GM15510 (cell line): ENCODE results near the gene WDR86.

Experiments used
- POLR2A ChIP-seq: IDR thresholded peaks from 3 replicates; pipeline ENCODE4 v1.6.1; 2011; ENCODE audit warnings: borderline replicate concordance; ENCODE audit not compliant: insufficient read length; ENCODE audit errors: extremely low read depth

WDR86 gene

GRCh38 chr7:151385626-151386300, 24.1 kb downstream of the WDR86 start:
- no peak for TF ChIP-seq POLR2A

GRCh38 chr7:151384776-151385625, 24.8 kb downstream of the WDR86 start:
- no peak for TF ChIP-seq POLR2A

GRCh38 chr7:151384352-151384697, 25.5 kb downstream of the WDR86 start:
- no peak for TF ChIP-seq POLR2A

- TF ChIP-seq POLR2A: no peak
These were observed 26.0 kb downstream of the WDR86 start for GRCh38 chr7:151383638-151384351.

- TF ChIP-seq POLR2A: no peak
These were observed 27.6 kb downstream of the WDR86 start for GRCh38 chr7:151382079-151382885.

- no peak for TF ChIP-seq POLR2A
These were observed 28.3 kb downstream of the WDR86 start for GRCh38 chr7:151381348-151382078.

- TF ChIP-seq POLR2A: no peak
These were observed 28.8 kb downstream of the WDR86 start for GRCh38 chr7:151381098-151381347.

GRCh38 chr7:151380199-151381097, 29.4 kb downstream of the WDR86 start:
- TF ChIP-seq POLR2A: no peak

- no peak for TF ChIP-seq POLR2A
These were observed 30.2 kb downstream of the WDR86 start for GRCh38 chr7:151379534-151380198.

- TF ChIP-seq POLR2A: no peak
These were observed 30.7 kb downstream of the WDR86 start for GRCh38 chr7:151379193-151379520.

GRCh38 chr7:151378496-151379192, 31.2 kb downstream of the WDR86 start:
- no peak for TF ChIP-seq POLR2A

GRCh38 chr7:151378011-151378410, 31.8 kb downstream of the WDR86 start:
- TF ChIP-seq POLR2A: no peak

GRCh38 chr7:151377406-151377805, 32.4 kb downstream of the WDR86 start:
- no peak for TF ChIP-seq POLR2A
